GM03348 (cell line): ENCODE results near the gene ZNF414.
A peak's percentile ranks its signal among the peaks of the same experiment; 100 is the strongest.
"Not testable (repeated sequence)": the region's sequence is repeated elsewhere in the genome, so short reads cannot be mapped to it uniquely, and the experiment has no call there.

ENCODE experiments used
- DNase-seq: peaks from one replicate; pipeline ENCODE4 v3.0.0; 2012; ENCODE audit warnings: low spot score

ZNF414 gene

DNA sequence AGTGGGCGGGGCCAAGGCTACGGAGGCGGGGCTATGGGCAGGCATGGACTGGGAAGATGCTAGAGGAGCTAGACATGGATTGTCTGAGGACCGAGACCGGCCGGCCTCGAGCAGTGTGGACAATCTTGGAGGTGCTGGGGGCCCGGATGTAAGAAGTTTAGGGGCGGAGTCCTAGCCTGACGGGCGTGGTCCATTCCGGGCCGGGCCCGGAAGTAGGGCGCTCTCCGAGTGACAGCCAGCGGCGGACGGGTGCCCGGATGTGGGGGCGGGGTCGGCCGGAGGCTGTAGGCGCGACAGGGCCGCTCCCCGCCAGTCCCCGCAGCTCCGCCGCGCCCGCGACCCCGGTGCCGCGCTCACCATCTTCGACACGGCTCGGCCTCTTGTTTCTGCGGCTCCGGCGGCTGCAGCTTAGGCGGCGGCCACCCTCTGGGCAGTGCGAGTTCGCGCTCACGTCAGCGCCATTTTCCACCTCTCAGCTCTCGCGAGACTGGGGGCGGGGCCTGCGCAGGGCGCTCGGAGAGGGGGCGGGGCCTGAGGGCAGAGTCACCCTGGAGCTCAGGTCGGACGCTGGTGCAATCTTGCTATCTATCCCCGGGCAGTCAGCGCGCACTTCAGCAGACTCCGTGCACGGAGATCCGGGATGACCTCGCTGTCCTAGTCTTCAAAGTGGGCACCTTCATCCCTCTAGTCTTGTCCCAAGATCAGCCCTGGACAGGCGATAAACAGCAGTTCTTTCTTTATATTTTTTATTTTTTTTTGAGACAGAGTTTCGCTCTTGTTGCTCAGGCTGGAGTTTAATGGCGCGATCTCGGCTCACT, at the start of gene ZNF414:
Gene ZNF414 (minus strand): TSS at position 481 of the 818 bp plus-strand sequence. CDS start 121 bp downstream, at position 360.
- peak; percentile 98 for DNase-seq

GRCh38 chr19:8561075-8561764, 47.3 kb upstream of the ZNF414 start:
- no peak for DNase-seq

GRCh38 chr19:8558325-8558724, 44.4 kb upstream of the ZNF414 start:
- no peak for DNase-seq

- DNase-seq: no peak
Measured at GRCh38 chr19:8557642-8558238, 43.8 kb upstream of the ZNF414 start.

DNA sequence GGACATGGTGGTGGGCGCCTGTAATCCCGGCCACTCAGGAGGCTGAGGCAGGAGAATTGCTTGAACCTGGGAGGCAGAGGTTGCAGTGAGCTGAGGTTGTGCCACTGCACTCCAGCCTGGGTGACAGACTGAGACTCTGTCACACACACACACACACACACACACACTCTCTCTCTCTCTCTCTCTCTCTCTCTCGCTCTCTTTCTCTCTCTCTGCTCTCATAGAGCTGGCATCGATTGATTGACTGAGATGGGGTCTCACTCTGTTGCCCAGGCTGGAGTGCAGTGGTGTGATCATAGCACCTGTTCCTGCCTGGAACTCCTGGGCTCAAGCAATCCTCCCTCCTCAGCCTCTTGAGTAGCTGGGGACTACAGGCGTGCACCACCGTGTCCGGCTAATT, 39.8 kb upstream of the ZNF414 start:
- DNase-seq: not testable (repeated sequence)

- DNase-seq: no peak
Measured at GRCh38 chr19:8552810-8553209, 38.8 kb upstream of the ZNF414 start.

DNA sequence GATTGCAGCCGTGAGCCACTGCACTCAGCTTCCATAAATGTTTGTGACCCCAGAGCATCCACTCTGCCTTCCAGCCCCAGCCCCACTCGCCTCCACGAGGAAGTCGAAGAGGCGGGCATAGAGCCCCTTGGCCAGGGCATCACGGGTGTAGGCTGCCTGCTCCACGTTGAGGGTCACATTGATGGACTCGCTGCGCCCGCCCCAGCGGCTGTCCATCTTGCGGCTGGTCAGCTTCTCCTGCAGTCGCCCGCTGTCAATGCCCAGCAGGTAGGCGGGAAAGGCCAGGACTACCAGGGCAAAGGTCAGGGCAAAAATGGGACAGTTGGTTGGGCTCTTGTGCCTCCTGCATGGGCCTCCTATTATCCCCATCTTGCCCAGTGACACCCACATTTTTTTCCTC, 36.1 kb upstream of the ZNF414 start:
- no peak for DNase-seq

- DNase-seq: no peak
Measured at GRCh38 chr19:8545743-8546142, 31.8 kb upstream of the ZNF414 start.

- DNase-seq: no peak
Measured at GRCh38 chr19:8544168-8544567, 30.2 kb upstream of the ZNF414 start.

DNA sequence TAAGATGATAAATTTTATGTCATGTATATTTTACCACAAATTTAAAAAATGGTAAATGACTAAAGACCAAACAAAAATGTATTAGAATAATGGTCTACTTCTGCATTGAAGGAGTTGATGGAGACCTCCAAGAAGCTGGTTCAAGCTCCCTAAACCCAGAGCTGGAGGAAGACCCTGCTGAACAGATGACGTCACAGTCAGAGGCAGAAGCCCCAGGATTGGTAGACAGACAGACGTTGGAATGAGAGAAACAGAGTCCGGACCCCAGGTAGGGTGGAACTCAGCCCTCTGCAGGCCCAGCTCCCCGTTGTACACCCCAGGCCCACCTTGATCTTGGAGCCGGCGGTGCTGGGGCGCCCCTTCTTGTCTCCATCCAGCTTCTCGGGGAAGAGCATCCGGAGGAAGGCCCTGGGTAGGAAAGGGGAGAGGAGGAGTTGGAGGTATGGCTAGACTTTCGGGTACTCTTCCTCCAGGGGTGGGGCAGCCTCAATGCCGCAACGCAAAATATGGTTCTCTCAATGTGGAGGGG, 25.7 kb upstream of the ZNF414 start:
- no peak for DNase-seq

GRCh38 chr19:8537099-8537498, 23.1 kb upstream of the ZNF414 start:
- DNase-seq: no peak

GRCh38 chr19:8536282-8536681, 22.3 kb upstream of the ZNF414 start:
- no peak for DNase-seq

- no peak for DNase-seq
Measured at GRCh38 chr19:8532225-8532624, 18.3 kb upstream of the ZNF414 start.

DNA sequence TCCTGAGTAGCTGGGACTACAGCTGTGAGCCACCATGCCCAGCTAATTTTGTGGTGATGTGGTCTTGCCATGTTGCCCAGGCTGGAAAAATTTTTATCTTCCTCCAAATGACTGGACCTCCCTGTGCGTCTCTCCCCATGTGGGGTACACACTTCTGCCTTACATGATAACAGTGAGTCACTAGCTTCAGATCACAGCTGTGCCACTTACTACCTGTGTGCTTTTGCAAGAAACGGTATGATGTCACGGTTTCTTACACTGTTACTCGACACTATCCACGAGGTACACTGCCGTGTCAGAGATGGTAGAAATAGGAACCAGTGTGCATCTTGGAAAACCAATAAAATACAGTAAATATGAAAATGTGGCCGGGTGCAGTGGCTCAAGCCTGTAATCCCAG, 17.5 kb upstream of the ZNF414 start:
- no peak for DNase-seq

- no peak for DNase-seq
Measured at GRCh38 chr19:8530061-8530679, 16.2 kb upstream of the ZNF414 start.

GRCh38 chr19:8529369-8530006, 15.5 kb upstream of the ZNF414 start:
- DNase-seq: no peak

- DNase-seq: no peak
Measured at GRCh38 chr19:8528500-8528899, 14.5 kb upstream of the ZNF414 start.

- DNase-seq: peak; percentile 96
Measured at GRCh38 chr19:8526345-8527091, 12.6 kb upstream of the ZNF414 start.

DNA sequence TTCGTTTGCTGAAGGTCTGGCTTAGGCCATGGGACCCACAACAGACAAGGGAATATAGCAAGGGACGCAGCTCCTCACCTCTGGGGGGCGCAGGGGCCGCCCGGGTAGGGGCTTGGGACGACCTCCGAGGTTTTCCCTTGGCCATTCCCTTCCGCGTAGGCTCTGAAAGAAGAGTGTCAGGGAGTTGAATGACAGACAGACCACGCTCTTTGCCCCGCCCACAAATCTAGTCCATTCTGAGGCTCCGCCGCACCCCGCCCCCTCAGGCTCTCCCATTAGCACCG, 11.4 kb upstream of the ZNF414 start:
- no peak for DNase-seq

- no peak for DNase-seq
Measured at GRCh38 chr19:8519388-8519787, 5.4 kb upstream of the ZNF414 start.

GRCh38 chr19:8518536-8518935, 4.6 kb upstream of the ZNF414 start:
- DNase-seq: no peak
